Small intestine (tissue), 7 donors: ENCODE measurements around the gene FNBP1L. TPM values are rescaled to one million over a fixed set of nuclear protein-coding genes. Genes with fewer than 3 reads are reported as not detected.

Experiments used
- DNase-seq, 2 donors: peaks; one replicate each; pipeline versions ENCODE4 v3.0.0 to v3.0.0-alpha.2; 2013
- FAIRE-seq: peaks from 2 replicates; lab custom pipeline; 2012; peaks lifted over from hg19 to GRCh38; lab: Jason Lieb, UNC
- H3K27ac ChIP-seq, 3 donors: one replicate each; pipeline ENCODE4 v1.5.1; 2013; ENCODE audit warnings: low read length in 2 of 3, mild to moderate bottlenecking in 2 of 3, control low read depth in 1 of 3, inconsistent platforms in 1 of 3, low read depth in 1 of 3, moderate library complexity in 1 of 3
- H3K27me3 ChIP-seq, 3 donors: one replicate each; pipeline ENCODE4 v1.6.1; 2013; ENCODE audit warnings: low read length in 3 of 3, inconsistent platforms in 1 of 3; ENCODE audit not compliant: control insufficient read depth in 3 of 3, insufficient read depth in 3 of 3
- H3K36me3 ChIP-seq, 3 donors: one replicate each; pipeline ENCODE4 v1.6.1; 2013; ENCODE audit warnings: low read length in 3 of 3, inconsistent platforms in 1 of 3, low read depth in 1 of 3, mild to moderate bottlenecking in 1 of 3, moderate library complexity in 1 of 3; ENCODE audit not compliant: control insufficient read depth in 3 of 3, insufficient read depth in 2 of 3
- H3K4me1 ChIP-seq, 3 donors: one replicate each; pipeline ENCODE4 v1.6.1; 2013; ENCODE audit warnings: low read length in 2 of 3, inconsistent platforms in 1 of 3, low read depth in 1 of 3, mild to moderate bottlenecking in 1 of 3, moderate library complexity in 1 of 3; ENCODE audit not compliant: control insufficient read depth in 3 of 3, insufficient read depth in 2 of 3
- H3K4me3 ChIP-seq, 3 donors: one replicate each; pipeline ENCODE4 v1.5.1; 2013; ENCODE audit warnings: low read length in 3 of 3, control low read depth in 1 of 3, inconsistent platforms in 1 of 3, low read depth in 1 of 3, mild to moderate bottlenecking in 1 of 3, moderate library complexity in 1 of 3
- H3K9me3 ChIP-seq, 2 donors: one replicate each; pipeline ENCODE4 v1.6.1; 2013; ENCODE audit warnings: low read depth in 1 of 2, low read length in 1 of 2; ENCODE audit not compliant: control insufficient read depth in 2 of 2, insufficient read depth in 1 of 2
- WGBS, 3 donors: extraction: QIAGEN DNeasy Blood & Tissue Kit; methylation state at CpG; one replicate each; pipeline ENCODE4 v1.1.7; 2013; 5-methylcytosine and 5-hydroxymethylcytosine counted together
- polyA plus RNA-seq, 4 donors: library from polyadenylated mRNA; stranded (reverse) in 3 of 4; unstranded in 1 of 4; fragments of 200-250 nt in 3 of 4; fragments of 120-200 nt in 1 of 4; gene quantifications; one replicate each; pipeline versions ENCODE4 v1.2.1 to v1.2.3, GENCODE V29; 2013
- donor health status: healthy with polysubstance abuse.
- donor health status: control.
- donor health status: control.
- donor health status: Bipolar disorder and iron deficiency.
- donor health status: healthy.

The FNBP1L gene
- polyA plus RNA-seq, 4 donors, result 19.7 to 68.0 (median 34.9) TPM

DNA sequence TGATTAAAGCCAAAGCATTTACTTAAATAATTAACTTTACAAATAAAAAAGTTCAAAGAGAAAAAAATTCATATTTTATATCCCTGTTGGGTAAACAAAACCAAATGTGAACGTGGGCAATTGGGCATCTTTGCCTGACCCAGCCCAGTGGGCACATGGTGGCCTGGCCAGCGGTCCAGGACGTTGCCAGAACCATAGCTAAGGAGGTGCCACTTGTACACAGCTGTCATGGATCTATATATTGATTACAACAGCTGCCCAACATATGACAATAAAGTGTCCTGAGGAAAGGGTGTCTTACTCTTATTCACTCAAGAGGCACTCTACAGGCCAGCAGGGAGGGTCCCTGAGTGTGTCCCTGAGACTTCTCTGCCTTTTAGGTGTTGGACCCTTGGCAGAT, 155.2 kb downstream of the FNBP1L start:
- Histone ChIP-seq H3K4me3 (no peak overlapping the region), H3K4me1 (peaks cover 5 to 17% (median 12%) of the 10 kb centered on the region in 3 donors), H3K27ac (no peak overlapping the region), H3K27me3 (no peaks in the 10 kb centered on the region), H3K9me3 (no peaks in the 10 kb centered on the region), H3K36me3 (peaks cover 0 to 27% (median 0%) of the 10 kb centered on the region in 3 donors)
- FAIRE-seq (no peak), DNase-seq (no peak)
- 37 to 68% (median 51%) methylated on average over 3 of the region's 3 CpGs for WGBS, 3 donors

DNA sequence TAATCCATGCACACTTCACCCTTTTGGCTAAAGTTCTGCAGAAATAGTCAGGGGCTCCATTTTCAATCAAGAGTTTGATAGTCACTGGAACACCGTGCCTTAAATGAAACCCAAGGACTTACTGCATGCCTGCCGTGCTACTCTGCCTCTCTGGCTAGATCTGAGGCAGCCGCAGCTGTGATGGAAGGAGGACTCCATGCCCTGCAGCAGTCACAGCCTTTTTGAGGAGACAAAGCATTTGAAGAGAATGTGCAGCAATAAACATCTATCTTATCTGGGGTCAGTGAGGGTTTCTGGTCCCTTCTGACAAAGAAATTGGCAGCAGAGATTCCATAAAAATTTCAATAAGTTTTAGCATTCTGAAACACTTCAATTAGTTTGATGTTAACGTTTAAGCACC, 155.7 kb downstream of the FNBP1L start:
- no peak overlapping the region for H3K27ac ChIP-seq
- no peak for DNase-seq
- FAIRE-seq, result no peak
- H3K4me3 ChIP-seq, result no peak overlapping the region
- H3K4me1 ChIP-seq, result peaks cover 5 to 17% (median 12%) of the 10 kb centered on the region in 3 donors
- H3K36me3 ChIP-seq, result peaks cover 0 to 22% (median 0%) of the 10 kb centered on the region in 3 donors
- H3K9me3 ChIP-seq, result no peaks in the 10 kb centered on the region
- no peaks in the 10 kb centered on the region for H3K27me3 ChIP-seq
- 11 to 62% (median 39%) methylated on average over 4 of the region's 4 CpGs for WGBS, 3 donors

Other genes starting within 250 kb of the FNBP1L start
- gene DR1, start 102.2 kb upstream of the FNBP1L start, polyA plus RNA-seq, result 10 to 100 TPM; 10.3 to 43.0 (median 16.0) TPM
- gene BCAR3, start 233.7 kb downstream of the FNBP1L start, polyA plus RNA-seq, result 10 to 100 TPM; 15.9 to 26.2 (median 20.1) TPM